ENCODE results near the gene PAMR1.

The PAMR1 gene

DNA sequence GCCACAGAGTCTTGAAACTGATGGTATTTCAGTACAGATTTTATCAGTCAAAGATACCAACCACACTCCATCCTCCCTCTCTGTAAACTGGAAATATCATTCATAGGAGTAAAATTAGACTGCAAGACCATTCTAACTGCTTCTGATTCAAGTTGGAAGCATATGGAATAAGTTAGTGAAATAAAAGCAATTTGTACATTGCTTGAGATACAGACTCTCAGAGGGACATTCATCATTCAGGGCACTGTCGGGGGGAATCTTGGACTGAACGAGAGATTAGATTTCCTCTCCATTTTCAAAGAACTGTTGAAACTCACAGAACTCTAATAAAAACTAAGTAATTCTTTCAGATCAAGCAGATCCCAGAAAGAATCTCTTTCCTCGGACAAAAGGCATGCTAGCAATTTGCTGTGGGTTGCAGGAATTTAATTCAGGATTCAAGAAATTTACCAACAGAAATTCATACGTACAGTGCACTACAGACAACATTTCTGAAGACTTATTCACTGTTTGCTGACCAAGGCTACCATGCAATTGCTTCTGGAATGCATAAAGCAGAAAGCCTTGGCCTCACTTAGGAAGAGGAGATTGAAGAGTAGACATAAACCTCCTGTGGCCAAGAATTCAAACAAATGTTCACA is 34.1 kb downstream of the PAMR1 start:
- DNase-seq = no peak

DNA sequence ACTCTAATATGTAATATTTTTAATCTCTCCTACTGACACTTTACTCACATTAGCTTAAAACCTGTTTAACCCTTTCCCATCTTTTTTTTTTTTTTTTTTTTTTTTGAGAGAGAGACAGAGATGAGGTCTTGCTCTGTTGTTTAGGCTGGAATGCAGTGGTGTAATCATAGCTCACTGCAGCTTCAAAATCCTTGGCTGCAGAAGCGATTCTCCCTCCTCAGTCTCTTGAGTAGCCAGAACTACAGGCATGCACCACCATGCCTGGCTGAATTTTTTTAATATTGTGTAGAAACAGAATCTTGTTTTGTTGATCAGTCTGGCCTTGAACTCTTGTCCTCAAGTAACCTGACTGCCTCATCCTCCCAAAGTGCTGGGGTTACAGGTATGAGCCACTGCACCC is 37.3 kb downstream of the PAMR1 start:
- no peak for DNase-seq

DNA sequence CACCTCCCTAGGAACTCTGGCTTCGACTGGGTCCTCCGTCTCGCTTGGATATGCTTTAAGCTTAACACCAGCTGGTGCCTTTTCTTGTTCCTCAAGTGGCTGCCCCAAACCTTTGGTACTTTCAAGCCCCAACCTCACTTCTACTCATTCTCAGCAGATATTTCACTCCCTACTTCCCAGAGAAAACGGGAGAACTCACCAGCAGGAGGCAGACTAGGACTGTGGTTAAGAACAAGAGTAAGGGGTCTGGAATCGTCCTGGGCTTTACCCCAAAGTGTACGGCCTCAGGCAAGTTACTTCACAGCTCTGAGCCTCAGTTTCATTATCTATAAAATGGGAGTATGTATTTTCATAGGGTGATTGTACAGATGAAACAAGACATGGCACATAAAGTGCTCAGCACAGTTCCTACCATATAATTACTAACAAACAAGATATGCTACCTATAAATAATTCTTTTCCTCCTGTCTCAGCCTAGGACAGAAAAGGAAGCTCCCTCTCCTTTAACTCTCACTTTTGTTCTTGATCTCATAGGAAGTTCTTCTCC is 37.8 kb downstream of the PAMR1 start:
- peak; percentile 22 for DNase-seq

DNA sequence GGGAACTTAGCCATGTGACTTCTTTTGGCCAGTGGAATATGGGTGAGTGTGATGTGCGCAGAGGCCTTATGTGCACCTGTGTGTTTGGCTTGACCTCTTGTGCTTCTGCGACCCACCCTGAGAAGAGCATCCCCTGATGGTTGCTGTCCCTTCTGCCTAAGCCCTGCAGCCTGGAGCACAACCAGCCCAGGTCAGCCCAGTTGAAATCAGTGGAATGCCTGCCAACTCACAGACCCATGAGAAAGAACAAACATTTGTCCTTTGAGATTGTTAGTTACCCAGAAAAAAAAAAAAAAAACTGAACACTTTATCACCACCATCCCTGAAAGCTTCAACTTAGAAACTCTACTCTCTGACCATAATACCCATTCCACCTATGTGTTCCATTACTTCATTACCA is 38.5 kb downstream of the PAMR1 start:
- no peak for DNase-seq

DNA sequence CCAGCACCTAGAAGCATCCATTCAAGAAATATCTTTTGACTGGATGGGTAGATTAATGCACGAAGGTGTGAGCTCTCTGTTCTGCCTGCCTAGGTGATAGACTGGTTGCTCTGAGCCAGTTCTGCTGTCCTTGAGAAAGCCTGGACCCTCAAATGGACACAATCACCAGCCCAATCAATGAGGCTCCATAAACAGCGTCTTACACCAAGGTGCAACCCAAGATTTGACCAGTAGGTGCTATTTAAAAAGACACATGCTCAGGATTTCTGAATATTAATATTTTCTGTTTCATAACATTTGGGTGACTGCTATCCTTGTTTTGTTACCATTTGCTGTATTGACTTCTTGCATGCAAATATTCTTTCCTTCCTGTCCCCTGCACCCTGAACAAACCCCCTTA is 39.0 kb downstream of the PAMR1 start:
- no peak for DNase-seq

DNA sequence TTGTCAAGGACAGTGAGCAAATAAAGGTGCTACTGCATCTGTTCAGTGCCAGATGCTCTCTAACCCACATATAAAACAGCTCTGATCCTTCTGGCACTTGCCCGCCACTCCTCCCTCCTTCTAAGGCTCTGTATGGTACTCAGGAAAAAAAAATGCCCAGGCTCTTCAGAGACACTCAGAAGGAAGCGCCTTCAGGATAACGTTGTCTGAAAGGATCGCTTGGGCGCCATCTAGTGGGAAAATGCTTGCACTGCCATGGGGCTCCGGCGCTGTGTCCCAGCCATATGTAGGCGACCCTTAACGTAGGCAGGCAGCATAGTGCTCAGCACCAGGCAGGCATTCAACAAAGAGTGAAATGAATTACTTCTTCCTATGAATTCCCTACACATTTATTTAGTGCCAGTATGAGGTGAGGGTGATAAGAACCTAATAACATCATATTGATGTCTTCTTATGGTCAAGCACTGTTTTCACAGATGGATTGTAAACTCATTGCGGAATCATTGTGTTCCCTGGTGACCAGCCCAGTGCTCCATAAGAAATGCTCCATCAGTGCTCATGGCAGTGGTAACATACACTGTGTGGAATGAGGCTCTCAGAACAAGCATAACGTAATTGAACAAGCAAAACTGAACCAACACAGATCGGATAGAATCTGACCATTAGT is 39.6 kb downstream of the PAMR1 start:
- peak; percentile 63 for DNase-seq

DNA sequence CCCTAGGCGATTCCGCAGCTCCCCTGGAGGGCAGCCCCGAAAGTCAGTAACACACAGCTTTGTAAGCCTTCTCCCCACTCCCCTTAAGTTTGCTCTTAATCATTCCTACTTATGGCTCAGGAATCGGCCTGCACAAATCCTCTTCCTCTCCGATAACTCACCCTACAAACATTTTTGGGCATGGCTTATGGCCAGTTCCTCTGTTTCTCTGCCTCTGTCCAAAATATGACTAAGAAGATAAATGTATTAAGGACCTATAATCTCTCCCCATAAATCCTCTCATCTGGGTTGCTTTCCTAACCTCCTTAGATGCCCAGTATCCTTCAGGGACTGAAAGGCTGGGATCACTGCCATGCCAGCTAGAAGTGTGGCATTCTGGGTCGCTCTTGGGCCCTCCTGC is 41.0 kb downstream of the PAMR1 start:
- no peak for DNase-seq

DNA sequence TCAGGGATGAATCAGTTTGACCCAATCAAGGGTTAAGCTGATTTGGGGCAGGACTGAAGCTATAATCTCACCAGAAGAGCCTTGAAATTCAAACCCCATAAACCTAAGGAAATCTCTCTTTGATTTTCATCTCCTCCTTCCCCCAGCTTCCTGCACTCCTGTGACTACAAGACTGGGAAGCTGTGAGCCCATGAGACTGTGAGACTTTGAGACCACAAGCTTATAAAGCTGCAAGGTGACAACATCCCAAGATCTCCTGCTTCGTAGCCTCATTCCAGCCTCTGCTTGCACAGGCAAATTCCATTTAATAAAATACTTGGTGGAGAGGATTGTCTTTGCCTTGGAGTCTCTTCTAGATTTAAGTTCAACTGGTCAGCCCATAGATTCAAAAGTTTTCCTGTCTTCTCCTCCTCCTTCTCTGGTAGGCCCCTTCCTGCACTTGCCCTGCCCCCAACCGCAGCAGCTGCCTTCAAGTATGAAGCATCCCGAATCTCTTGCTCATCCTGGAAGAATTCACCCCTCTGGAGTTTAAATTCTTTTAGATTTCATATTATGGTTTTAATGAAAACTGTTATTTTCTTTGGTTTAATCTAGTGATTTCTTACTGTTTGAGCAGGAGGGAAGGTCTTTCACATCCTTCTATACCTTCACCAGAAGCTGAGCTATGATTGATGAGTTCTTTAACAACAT is 42.1 kb downstream of the PAMR1 start:
- no peak for DNase-seq

DNA sequence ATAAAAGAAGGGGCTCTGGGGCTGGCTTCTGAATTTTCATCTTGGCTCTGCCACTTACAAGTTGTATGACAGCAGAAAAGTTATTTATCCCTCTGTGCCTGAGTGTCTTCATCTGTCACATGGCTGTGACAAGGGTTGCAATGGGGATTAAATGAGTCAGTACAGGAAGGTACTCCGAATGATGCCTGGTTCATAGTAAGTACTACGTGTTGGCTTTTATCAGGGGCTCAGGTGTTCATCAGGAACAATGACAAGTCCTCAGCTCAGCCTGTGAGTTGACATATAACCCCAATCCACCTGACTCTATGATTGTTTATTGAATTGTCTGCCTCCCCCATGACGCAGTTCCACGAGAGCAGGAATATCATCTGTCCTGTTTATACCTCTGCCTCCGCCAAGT is 45.7 kb downstream of the PAMR1 start:
- no peak for DNase-seq

DNA sequence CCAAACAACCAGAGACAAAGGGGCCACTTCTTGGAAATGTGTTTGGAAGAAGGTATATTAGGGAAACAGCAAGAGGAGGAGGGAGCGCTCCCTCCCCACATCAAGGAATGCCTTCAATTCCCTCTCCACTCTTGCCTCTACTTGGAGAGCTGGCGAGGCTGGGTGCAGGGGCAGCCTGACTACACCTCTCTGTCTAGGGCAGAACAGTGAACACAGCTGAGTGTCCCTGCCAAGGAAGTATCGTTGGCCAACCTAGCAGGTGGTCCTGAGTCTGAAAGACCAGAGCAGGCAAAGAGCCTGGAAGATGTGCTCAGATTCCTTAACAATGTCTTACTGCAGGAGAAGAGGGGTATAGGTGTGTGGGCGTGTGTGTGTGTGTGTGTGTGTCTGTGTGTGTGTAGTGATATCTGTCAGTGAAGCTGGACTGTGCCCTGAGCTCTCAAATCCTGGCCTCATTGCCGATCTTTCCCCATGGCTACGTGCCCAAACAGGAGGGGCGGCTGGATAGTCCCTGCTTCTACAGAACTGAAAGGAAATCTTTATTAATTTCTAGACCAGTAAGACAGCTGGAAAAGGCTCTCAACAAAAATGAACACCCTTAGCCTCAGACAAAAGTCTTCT is 46.8 kb downstream of the PAMR1 start:
- DNase-seq = no peak

DNA sequence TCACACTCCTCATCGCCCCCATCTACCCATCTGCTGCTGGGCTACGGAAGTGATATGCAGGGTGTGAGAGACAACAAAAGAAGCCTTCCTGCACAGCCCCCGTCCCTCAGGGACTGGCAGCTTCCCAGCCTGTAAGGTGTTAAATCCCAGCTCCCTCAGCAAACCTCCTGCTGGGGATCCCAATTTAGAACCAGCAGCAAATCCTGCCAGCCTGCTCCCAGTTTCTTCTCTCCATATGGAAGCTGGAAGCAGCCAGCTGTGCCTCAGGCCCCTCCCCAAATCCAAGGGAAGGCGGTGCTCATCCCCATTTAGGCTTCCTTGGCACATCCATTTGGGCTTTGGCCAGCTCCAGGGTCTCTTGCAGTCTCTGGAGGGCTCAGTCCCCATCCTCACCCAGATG is 47.5 kb downstream of the PAMR1 start:
- no peak for DNase-seq

DNA sequence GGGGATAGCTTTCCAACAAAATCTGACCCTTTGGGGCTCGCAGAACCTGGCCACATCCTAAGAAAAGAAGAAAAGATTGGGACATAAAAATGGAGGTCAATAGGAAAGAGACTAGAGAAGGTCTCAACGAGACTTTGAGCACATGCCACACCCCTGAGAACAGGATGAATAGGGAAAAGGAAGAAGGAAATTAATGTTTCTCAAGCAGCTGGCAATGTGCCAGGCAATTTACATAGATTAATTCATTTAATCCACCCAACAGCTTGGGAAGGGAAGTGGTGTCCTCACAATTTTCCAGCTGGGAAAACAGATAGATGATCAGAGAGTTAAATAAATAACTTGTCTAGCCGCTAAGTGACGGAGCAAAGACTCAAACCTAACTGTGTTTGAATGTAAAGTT is 50.7 kb downstream of the PAMR1 start:
- DNase-seq = no peak

DNA sequence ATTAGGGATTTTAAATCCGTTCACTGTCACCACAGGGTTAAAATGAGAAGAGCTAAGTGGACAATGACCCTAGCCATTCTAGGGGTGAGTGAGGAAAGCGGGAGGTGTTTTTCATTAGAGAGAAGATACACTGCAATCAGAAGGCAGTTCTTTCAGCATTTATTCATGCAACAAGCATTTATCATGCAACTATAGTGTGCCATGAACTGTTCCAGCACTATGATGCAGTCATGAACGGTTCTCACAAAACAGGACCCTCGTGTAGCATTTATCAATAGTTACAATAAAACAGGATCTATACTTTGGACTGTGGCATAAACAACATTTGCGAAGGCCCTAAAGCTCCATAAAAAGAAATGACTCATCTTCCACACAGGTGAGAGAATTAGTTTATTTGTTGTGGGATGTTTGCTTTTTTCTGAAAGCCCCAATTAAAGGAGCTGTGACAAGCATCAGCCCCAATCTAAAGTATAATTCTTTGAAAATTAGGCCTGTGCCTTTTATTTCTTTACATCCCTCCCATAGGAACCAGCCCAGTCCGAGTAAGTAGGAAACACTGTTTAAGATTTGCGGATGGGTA is 51.5 kb downstream of the PAMR1 start:
- DNase-seq = no peak

DNA sequence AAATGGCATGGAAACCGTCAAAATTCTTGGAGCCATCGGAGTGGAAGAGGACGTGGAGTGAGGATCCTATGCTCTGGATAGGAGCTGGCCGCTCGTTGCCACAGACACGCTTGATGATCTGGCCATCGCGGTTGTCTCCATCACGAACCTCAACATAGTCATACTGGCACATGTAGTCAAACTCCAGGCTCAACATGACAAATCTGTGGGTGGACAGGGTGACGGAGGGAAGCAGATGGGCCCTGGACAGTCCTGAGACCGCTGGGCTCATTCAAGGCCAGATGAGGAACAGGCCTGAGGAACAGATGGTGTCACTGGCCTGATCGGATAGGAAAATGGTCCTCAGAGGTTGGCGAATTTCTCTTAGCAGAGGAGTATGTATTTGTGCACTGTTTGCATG is 54.8 kb downstream of the PAMR1 start:
- no peak for DNase-seq

DNA sequence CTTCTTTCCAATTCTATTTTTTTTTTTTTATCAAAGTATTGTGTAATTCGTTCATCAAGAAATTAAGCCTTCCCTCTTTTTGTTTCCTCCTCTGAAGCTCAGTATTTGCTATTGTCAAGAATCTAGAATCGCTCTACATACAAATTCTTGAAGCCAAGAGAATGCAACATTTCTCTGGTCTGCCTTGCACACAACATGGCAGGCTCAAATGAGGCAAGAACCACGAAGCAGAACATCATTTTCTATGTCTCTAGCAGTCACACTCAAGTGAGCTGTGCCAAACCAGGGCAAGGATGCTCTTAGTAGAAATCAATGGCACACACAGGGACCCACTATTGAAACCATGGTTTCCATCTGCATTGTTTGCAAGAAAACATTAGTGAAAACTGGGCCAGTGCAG is 59.4 kb downstream of the PAMR1 start:
- DNase-seq = no peak

DNA sequence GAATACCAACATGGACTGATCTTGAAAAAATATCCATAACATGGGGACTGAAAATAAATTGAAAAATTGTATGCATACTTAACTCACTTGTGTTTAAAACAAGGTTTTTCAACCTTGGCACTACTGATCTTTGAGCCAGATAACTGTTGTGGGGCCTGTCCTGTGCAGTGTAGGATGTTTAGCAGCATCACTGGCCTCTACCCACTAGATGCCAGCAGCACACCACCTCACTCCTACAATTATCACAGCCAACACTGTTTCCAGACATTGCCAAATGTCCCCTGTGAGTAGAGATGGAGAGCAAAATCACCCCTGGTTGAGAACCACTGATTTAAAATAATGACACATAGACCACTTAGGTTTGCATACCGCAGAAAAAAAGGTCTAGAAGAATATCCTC is 61.1 kb downstream of the PAMR1 start:
- no peak for DNase-seq

DNA sequence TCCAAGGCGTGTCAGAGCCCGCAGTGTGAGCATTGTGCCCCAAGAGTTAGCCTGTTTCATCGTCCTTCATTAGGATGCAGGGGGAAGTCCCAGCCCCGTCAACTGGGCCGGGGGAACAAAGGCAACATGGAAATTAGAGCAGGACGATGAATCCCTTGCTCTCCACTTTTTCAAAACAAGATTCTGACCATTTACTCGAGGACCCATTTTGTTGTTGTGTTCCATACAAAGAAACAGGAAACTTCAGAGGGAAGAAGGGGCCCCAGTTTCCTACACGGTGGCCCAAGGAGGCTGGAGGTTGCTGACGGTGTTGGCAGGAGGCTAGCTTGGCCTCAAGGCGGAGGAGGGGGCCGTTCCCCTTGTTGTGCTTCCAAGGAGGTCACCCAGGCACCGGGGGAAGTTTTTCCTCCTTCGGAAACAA is 62.1 kb downstream of the PAMR1 start:
- DNase-seq = no peak

DNA sequence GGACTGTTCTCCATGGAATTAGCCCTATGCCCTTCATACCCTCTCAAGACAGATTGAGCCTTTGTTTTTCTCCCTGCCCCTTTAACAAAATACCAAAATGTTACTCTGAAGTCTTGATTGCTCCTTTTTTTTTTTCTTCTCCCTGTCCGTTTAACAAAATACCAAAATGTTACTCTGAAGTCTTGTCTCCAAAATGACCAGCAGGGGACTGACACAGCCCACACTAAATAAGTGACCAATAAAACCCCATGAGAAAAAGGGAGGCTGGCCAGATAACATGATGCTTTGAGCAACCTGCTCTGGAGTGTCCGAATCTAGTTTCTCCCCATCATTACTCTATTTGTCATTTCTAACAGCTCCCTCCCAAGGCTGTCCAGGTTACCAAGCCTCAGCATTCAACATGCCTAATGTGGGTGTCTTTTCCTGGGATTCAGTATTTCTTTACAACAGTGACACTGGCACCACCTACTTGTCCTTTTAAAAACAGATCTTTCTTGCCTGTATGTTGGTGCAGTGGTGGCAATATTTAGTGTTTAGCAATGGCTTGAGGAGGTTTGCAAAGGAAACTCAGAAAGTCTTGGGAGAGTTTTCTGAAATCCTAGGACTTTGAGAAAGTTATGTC is 63.4 kb downstream of the PAMR1 start:
- no peak for DNase-seq

DNA sequence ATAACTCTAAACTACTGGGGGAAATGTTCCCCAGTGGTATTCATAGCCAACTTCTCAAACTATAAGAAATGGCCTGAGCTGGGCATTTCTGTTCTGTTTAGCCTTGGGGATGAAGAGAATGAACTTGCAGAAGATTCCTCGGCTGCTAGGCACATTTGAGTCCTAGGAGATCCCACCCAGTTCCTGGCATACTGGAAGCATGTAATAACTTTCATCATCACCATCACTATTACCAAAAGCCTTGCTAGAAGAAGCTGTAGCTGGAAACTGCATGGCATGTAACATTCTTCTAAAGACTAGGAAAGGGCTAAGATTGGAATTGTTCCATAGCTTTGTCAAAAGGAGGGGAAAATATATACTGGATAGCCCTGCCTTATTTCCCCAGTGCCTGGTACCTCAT is 65.9 kb downstream of the PAMR1 start:
- no peak for DNase-seq

DNA sequence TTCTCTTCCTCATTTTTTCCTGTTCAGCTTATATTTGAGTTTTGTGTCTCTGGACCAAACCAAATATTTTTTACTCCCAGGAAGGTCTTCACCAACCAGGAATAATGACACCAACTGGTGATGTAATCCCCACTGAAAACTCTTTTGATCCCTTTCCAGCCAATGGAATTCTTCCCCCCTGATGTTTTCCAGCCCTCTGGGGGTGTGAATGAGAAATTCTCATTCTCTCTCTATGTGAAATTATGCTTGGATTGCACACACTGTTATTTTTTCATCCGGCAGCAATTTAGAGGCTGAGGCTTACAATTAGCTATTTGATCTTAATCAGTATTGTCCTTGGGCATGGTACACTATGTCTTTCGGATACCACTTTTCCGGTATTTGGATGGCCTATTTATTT is 66.6 kb downstream of the PAMR1 start:
- no peak for DNase-seq

DNA sequence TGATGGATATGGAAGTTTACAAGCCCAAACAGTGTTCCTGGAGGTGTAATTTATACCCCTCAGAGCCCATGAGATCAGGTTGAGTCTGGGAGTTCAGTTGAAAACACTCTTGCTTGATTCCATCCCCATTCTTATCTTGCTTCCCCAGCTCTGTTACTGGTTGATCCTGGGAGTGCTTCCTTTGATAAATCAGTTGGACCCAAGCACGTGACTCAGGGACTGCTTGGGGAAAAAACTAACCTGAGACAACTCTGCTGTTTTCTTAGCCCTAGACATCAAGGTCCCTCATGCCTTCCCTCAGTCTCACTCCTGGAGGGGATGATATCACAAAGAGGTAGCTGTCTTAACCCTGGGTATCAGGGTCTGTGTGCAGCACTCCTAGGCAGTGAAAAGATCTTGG is 71.1 kb downstream of the PAMR1 start:
- DNase-seq = no peak

DNA sequence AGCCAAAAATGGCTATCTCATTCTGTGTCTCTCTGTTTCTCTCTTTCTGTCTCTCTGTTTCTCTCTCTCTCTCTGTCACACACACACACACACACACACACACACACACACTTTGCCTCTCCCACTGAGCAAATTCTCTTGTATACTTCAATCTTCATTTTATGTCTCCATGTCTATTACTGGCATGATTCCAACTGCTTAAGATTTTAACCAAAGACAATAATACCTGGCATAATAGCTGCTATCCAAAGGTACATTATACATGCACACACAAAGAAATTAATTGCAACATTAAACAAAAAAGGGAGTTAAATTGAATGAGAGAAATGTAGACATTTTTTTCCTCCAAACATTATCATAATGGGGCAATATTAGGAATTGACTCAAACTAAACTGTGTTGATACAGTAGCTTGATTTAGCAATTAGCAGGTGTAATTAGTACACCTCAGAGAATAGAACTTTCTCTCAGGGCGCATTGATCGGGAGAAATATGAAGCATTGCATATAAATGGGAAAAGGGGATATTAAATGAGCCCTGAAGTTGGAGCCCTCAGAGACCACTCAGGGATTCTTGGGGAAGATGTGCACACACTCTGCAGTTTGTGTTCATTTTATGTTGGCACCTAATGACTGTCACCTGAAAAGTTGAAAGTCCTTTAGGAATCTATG is 88.7 kb downstream of the PAMR1 start:
- no peak for DNase-seq

Measured in NCI-H146 (cell line).